ENCODE data around the gene NCKAP1. TPM values are rescaled to one million over a fixed set of nuclear protein-coding genes. Genes with fewer than 3 reads are reported as not detected.

NCKAP1 gene
- total RNA-seq, 1 donor from 2014 or later: 111 TPM

GRCh38 chr2:183040604-183041003, 2.3 kb upstream of the NCKAP1 start:
- no peaks in the 10 kb centered on the region for H3K36me3 Mint-ChIP-seq (ENCODE audit: insufficient read depth)
- peaks cover 15% of the 10 kb centered on the region for H3K4me1 Mint-ChIP-seq (ENCODE audit: low read depth)
- H3K27me3 Mint-ChIP-seq: peaks cover 21% of the 10 kb centered on the region
- no peak overlapping the region for H3K4me3 Mint-ChIP-seq (ENCODE audit: low read depth)
- no peak for DNase-seq (ENCODE audit: low spot score, unreplicated experiment)
- TF ChIP-seq CTCF (IDR thresholded peaks at IDR 0.05; ENCODE audit: unreplicated experiment): no peak
- no peaks in the 10 kb centered on the region for H3K9me3 Mint-ChIP-seq (ENCODE audit: low read depth)
- H3K27ac Mint-ChIP-seq: no peak overlapping the region

- H3K4me1 Mint-ChIP-seq (ENCODE audit: low read depth): peaks cover 27% of the 10 kb centered on the region
- peak; percentile 44 for DNase-seq (ENCODE audit: low spot score, unreplicated experiment)
- no peak for TF ChIP-seq CTCF (IDR thresholded peaks at IDR 0.05; ENCODE audit: unreplicated experiment)
- H3K36me3 Mint-ChIP-seq (ENCODE audit: insufficient read depth): no peaks in the 10 kb centered on the region
- H3K9me3 Mint-ChIP-seq (ENCODE audit: low read depth): no peaks in the 10 kb centered on the region
- peak overlapping the region; percentile 98 for H3K27ac Mint-ChIP-seq
- H3K27me3 Mint-ChIP-seq: peaks cover 21% of the 10 kb centered on the region
- H3K4me3 Mint-ChIP-seq (ENCODE audit: low read depth): peak overlapping the region; percentile 92
Observed at GRCh38 chr2:183037553-183038340, 510 bp downstream of the NCKAP1 start.

GRCh38 chr2:183037074-183037552, 1.1 kb downstream of the NCKAP1 start:
- no peak for DNase-seq (ENCODE audit: low spot score, unreplicated experiment)
- Mint-ChIP-seq H3K36me3 (ENCODE audit: insufficient read depth) (no peaks in the 10 kb centered on the region), H3K4me1 (ENCODE audit: low read depth) (peaks cover 29% of the 10 kb centered on the region), H3K4me3 (ENCODE audit: low read depth) (peak overlapping the region; percentile 92), H3K27me3 (peaks cover 16% of the 10 kb centered on the region), H3K9me3 (ENCODE audit: low read depth) (no peaks in the 10 kb centered on the region), H3K27ac (peak overlapping the region; percentile 98)
- no peak for TF ChIP-seq CTCF (IDR thresholded peaks at IDR 0.05; ENCODE audit: unreplicated experiment)

- Mint-ChIP-seq H3K27ac (peak overlapping the region; percentile 98), H3K9me3 (ENCODE audit: low read depth) (no peaks in the 10 kb centered on the region), H3K4me3 (ENCODE audit: low read depth) (peak overlapping the region; percentile 92), H3K27me3 (peaks cover 10% of the 10 kb centered on the region), H3K4me1 (ENCODE audit: low read depth) (peaks cover 34% of the 10 kb centered on the region), H3K36me3 (ENCODE audit: insufficient read depth) (no peaks in the 10 kb centered on the region)
- TF ChIP-seq CTCF (IDR thresholded peaks at IDR 0.05; ENCODE audit: unreplicated experiment): no peak
- no peak for DNase-seq (ENCODE audit: low spot score, unreplicated experiment)
Observed at GRCh38 chr2:183035954-183036669, 2.1 kb downstream of the NCKAP1 start.

- Mint-ChIP-seq H3K27me3 (peaks cover 9% of the 10 kb centered on the region), H3K4me1 (ENCODE audit: low read depth) (peaks cover 34% of the 10 kb centered on the region)
Observed at GRCh38 chr2:183035298-183035953, 2.8 kb downstream of the NCKAP1 start.

More at GRCh38 chr2:183035298-183035953, 2.8 kb downstream of the NCKAP1 start:
- Mint-ChIP-seq H3K36me3 (ENCODE audit: insufficient read depth) (no peaks in the 10 kb centered on the region), H3K4me3 (ENCODE audit: low read depth) (peak overlapping the region; percentile 92), H3K27ac (peak overlapping the region; percentile 76), H3K9me3 (ENCODE audit: low read depth) (no peaks in the 10 kb centered on the region)
- DNase-seq (ENCODE audit: low spot score, unreplicated experiment): no peak
- no peak for TF ChIP-seq CTCF (IDR thresholded peaks at IDR 0.05; ENCODE audit: unreplicated experiment)

Data from progenitor cell of endocrine pancreas (in vitro differentiated cells).